Colon (tissue), 2 donors: Measurements from ENCODE around the gene CEP164.
"Not testable (repeated sequence)": the region's sequence is repeated elsewhere in the genome, so short reads cannot be mapped to it uniquely, and the experiment has no call there.

Experiments
- FAIRE-seq: peaks from 2 replicates; lab custom pipeline; 2012; peaks lifted over from hg19 to GRCh38; lab: Jason Lieb, UNC
- donor health status: control.
- donor health status: control.

CEP164 gene

DNA sequence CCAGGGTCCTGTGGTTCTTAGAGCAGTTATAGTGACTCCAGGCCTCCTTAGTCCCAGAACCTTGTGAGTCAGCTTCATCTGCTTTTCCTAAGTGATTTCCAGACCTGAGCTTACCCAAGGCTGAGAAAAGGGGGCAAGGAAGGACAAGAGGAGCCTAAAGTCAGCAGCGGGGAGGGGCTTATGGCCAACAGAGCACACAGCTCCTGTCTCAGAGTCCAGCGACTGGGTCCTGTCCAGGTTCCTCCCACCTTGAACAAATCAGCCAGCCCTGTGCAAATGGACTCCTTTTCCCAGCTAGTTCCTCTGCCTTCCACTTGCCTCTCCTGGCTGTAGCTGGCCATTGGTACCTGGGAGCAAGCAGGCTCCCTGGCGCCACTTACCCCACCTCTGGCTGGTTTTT lies 22.5 kb upstream of the CEP164 start:
- FAIRE-seq, result no peak

DNA sequence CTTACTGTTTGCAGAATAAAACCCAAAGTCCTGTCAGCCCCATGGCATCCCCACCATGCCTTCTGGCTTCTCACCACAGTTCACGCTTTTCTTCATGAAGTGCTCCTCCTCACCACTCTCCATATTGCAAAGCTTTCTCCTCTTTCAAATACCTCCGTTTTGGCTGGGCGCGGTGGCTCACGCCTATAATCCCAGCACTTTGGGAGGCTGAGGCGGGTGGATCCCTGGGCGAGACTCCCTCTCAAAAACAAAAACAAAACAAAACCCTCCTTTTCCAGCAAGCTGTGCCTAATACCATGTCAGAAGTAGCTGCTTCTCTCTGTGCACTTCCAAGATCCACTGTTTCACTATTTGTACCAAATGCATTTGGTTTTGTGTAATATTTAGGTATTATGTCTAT lies 18.3 kb upstream of the CEP164 start:
- no peak for FAIRE-seq

DNA sequence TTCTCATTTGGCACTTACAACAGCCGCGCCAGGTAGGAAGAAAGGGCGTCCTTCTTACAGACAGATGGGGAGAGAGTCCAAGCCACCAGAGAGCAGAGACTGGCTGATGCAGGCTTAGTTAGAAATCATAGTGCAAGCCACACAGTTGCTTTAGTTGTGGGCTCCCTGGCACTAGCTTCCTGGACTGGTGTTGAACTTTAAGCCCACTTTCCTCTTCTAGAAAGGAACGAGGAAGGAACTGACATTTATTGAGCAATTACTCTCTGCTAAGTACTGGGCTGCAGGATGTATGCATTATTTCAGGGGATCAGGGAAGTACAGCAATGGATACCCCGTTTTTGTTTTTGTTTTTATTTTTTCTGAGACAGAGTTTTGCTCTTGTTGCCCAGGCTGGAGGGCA lies 14.6 kb upstream of the CEP164 start:
- FAIRE-seq, result no peak

DNA sequence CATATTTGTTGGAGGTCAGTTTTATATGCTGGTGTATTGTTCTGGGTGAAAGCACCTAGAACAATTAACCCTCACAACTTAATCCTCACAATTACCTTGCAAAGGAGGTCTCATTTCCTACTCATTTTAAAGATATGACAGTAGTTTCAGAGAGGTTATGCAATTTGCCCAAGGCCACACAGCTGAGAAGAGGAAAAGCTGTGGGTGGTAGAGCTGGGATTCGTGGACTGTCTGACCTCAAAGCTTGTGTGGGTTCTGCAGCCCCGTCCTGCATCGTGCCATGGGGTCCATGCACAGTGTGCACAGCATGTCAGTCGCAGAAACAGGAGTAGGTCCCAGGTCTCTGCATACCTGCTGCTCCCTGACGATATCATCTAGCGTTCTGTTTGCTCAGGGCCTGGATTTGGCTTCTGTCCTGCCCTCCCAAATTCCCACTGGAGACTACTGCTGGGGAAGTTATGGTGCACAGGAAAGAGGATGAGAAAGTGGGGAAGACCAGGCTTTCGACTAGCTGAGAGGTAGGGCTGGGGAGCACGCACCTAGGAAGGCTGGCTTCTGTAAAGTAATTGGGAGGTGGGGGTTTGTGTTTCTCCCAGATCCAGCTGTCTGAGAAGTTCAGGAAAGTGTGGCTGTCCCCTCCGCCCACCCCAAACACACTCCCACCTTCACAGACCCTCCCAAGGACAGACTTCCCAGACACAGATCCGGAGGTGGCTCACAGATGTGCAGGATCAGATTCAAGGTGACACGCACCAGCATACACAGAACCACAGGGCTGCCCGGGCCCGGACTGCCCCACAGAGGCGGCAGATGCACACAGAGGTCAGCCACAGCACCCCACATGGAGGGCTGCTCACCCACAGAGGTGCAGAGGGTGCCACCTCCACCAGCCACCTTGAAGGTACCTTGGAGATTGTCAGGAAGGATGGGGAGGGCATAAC lies 13.6 kb upstream of the CEP164 start:
- no peak for FAIRE-seq

DNA sequence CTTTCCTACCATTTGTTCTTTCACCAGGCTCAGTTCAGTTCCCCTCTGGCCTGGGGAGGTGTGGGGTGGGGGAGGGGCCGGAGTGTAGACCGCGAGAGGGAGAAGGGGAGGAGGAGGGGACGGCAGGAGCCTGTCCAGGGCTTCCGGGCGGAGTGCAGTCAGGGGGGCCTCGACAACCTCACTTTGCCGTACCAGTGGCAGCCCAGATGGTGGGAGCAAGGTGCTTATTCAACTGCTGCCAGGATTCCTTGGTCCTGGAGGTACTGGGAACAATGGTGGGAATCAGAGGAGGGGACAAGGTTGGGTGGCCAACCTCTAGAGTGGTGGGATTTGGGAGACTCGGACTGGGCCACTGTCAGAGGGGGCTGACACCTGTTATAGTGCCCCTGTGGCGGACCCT lies 12.8 kb upstream of the CEP164 start:
- no peak for FAIRE-seq

DNA sequence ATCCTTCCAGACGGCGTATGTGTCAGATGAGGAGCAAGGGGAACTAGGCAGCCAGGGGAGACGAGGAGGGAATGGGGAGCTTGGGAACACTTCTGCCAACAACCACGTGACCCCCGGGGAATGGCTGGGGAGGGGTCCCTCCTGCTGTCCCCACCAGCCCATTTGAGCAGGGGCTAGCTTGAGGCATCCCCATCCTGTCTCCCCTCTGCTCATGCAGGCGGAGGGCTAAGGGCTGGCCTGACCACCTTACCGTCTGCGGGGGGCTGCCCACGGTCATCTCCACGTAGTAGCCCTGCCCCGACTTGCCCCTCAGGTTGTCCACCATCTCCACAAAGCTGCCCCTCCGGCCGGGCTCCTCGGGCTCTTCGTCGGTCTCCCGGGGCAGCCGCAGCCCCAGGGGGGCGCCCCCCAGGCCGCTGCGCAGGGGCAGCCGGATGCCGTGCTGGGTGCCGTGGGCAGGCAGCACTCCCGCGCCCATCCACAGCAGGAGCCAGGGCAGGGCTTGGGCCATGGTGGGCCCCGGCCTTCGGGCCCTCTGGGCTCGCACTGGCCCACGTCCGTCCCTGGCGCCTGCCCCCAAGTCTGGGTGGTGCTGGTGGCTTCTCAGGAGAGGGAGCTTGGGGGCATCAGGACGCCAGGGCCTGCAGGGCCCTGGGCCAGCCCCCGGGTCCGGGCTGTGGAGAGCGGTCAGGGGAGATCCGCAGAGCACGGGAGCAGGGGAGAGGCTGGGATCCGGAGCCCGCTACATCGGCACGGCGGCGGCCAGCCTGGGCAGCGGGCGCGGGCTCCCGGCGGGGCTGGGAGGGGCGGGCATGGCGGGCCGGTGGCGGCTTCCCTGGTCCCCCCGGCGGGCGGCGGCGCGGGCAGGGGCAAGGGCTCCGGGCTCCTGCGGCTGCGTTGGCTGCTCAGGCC lies 12.1 kb upstream of the CEP164 start:
- no peak for FAIRE-seq

DNA sequence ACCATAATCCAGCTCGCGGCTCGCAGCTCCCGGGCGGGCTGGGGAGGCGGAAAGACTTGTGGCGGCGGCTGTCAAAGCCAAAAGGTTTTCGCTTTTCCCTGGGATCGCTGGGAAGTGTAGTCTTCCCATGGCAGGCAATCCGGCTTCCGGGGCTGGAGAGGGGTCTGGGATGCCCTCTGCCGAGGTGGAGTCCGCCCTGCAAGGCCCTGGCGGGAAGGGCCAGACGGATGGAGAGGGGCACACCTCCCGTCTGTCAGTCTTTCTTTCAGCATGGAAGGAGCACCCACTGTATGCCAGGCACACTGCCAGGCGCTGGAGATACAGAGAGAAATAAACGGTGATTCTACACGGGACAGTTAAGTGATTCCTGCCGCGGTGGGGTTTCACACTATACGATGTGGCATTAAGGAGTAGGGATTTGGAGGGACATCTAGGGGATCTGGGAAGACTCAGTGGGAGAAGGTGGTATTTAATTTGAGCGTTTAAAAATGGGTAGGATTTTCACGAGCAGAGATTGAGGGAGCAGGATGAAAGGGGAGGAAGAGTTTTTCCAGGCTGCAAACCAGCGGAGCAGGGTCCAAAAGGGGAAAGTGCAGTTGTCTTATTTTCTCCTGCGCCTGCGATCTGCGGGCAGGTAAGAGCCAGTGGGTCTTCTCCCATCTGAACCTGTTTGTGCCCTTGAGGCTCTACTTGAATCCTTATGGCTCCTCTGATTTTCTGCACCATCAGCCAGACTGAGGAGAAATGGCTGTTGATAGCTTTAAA lies 11.3 kb upstream of the CEP164 start, which contains the start of gene BACE1:
Gene BACE1, minus strand, starts transcription at position 60 of the 765 bp plus-strand sequence. CDS start 461 bp downstream, outside the sequence.
- FAIRE-seq, result no peak

DNA sequence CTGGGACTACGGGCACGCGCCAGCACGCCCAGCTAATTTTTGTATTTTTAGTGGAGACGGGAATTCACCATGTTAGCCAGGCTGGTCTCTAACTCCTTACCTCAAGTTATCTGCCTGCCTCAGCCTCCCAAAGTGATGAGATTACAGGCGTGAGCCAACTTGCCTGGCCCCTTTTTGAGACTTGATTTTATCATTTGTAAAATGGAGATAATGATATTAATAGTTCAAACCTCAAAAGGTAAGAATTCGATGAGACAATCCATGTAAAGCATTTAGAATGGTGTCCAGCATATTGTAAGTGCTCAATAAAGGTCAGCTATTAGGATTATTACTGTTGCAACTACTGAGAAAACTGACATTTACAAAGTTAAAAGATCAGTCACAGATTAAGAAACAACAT lies 8.9 kb upstream of the CEP164 start:
- FAIRE-seq, result no peak

DNA sequence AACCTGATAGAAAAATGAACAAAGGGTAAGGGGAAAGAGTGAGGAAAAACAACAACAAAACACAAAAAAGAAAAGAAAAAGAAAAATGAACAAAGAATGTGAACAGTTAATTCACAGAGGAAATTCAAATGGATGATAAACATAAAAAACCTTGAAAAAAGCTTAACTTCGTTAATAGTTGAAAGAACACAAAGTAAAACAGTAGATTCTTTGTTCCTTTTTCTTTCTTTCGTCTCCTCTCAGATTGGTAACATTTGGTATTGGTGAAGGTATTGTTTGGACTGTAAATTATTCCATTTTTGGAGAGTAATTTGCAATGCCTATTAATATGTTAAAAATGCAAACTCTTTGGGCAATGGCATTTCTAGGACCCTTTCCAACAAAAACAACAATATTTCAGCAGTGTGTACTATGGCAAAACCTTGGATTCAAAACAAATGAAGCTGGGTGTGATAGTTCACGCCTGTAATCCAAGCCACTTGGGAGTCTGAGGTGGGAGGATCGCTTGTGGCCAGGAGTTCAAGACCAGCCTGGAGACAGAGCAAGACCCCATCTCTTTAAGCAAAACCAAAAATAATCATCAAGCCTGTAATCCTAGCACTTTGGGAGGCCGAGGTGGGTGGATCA lies 8.3 kb upstream of the CEP164 start:
- no peak for FAIRE-seq

DNA sequence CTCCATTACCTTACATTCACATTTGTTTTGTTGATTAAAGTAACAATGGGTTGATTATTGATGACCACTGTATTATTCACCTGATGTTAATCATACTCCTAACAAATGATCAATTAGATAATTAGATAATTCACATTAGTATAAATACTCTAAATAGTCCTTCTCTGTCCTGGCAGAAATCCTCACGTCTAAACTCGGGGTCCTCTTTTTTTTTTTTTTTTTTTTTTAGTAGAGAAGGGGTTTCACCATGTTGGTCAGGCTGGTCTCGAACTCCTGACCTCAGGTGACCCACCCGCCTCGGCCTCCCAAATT lies 443 bp upstream of the CEP164 start:
- not testable (repeated sequence) for FAIRE-seq

DNA sequence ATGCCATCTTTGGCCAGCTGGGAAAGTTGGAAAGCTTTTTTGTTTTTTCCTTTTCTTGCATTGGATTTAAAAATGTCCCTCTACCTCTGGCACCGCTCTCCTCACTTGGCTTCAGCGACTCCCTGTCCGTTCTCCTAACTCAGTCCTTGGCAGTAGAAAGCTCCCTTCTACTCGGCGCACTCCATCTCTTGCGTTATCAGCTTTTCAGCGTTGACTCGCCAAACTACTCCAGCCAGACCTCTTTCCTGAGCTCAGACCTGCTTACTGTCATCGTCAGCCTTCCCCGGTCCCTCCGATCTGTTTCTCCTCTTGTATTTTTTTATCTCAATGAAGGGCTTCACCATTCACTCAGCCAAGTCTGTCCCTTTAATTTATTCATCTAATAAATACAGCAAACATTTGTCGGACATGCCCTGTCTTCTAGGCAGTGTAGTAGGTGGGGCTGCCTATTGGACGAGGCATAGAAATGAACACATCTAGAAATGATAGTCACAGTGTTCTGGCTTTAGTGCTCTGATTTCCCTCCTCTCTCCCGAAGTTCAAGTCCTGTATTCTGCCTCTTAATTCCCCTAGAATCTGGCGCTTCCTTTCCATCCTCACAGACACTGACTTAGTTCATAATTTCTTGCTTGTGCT lies 839 bp downstream of the CEP164 start:
- no peak for FAIRE-seq

DNA sequence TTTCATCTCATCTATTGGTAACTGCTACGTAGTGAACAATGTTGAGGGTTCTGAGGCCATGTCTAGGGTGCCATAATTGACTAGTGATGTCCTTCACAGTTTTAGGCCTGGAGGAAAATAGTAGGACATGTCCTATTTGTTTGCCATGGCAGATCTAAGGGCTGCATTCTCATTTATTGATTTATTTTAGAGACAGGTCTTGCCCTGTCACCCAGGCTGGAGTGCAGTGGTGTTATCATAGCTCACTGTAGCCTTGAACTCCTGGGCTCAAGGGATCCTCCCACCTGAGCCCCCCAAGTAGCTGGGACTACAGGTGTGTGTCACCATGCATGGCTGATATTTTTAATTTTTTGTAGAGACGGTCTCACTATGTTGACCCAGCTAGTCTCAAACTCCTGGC lies 5.2 kb downstream of the CEP164 start:
- no peak for FAIRE-seq

DNA sequence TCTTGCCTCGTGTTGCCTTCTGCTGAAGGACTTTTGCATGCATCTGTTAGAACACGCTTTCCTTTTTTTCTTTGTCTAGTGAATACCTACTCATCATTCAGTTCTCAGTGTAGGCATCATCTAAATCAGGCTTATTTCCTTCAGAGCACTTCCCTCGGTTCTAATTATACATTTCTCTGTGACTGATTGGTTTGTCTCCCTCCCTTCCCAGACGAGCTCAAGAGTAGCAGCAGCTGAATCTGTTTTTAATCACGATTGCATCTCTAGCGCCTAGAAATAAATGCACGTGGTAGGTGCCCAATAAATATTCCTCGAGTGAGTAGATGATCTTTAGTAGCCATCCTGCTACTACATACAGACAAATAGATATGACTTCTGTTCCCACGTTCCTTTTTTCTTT lies 6.3 kb downstream of the CEP164 start:
- no peak for FAIRE-seq

DNA sequence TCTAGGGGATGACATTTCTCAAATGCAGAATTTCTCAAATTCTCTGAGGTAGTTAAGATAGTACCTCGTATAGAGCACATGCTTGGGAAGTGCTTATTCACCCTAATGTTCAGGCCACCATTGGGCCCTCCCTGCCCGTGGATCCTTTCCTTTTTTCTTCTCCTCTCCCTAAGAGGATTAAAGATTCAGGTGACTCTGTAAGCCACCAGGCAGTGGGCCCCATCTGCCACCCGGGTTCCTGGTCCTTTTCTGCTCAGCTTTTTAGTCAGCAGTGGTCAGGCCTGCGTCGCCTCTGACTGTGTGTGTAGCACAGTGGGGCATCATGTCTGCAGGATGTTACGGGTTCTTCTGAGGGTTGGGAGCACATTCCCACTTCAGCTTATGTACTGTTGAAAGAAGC lies 7.2 kb downstream of the CEP164 start:
- FAIRE-seq, result no peak

DNA sequence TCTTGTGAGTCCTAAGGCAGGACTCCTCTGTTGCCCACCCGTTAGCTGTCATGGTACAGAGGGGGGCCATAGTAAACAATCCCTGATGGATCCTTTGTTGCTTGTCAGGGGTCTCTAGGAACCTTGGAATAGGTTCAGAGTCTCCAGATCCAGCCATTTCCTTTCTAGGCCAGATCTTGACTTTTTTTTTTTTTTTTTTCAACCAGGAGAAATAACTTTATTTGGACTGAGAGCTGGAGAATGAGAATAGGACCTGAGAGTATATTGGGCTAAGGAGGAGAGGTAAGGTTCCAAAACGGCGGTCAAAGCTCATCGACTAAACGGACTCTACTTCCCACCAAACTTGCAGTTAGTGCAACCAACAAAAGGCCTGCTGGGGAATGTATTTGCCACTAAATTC lies 7.7 kb downstream of the CEP164 start:
- no peak for FAIRE-seq

DNA sequence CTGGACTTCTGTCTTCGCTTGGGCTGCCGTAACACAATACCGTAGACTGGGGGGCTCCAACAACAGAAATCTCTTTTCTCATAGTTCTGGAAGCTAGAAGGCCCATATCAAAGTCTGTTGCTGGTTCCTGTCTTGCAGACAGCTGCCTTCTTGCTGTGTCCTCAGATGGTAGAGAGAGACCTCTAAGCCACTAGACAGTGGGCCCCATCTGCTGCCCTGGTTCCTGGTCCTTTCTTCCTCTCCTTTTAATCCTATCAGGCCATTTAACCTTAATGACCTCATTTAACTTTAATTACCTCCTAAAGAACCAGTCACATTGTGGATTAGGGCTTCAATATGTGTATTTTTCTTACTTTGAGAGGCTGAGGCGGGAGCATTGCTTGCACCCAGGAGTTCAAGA lies 9.4 kb downstream of the CEP164 start:
- no peak for FAIRE-seq

DNA sequence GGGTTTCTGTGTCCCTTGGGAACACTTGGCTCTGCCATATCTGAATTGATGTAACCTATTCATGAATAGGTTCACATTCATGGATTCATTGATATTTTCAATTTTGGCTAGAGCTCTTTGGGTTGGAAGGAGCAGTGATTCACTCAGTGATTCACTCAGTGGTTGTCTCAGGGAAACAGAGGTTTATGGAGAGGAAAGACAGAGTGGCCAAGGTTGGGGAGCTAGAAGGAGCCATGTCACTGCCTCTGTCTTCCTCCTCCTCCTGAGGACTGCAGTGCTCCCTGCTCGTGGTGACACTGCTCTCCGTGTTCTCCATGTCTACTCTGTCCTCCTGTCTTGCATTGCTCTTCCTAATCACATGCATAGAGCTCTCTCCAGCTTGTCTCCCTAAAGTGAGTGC lies 17.4 kb downstream of the CEP164 start:
- no peak for FAIRE-seq

DNA sequence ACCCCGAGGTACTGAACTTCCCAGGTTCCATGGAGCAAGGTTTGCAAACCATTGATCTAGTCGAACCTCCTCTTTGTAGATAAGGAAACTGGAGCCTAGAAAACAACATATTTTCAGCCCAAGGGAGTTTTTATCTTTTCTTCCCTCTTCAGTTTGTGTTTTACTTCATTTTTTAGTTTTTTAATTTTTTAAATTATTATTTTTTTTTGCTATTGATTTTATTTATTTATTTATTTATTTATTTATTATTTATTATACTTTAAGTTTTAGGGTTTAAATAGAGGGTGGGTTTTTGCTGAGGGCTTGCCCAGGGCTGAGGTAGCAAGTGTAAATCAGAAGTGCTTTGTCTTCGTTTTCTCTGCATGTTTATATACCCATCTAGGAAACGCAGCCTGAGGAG lies 26.9 kb downstream of the CEP164 start:
- FAIRE-seq, result no peak

DNA sequence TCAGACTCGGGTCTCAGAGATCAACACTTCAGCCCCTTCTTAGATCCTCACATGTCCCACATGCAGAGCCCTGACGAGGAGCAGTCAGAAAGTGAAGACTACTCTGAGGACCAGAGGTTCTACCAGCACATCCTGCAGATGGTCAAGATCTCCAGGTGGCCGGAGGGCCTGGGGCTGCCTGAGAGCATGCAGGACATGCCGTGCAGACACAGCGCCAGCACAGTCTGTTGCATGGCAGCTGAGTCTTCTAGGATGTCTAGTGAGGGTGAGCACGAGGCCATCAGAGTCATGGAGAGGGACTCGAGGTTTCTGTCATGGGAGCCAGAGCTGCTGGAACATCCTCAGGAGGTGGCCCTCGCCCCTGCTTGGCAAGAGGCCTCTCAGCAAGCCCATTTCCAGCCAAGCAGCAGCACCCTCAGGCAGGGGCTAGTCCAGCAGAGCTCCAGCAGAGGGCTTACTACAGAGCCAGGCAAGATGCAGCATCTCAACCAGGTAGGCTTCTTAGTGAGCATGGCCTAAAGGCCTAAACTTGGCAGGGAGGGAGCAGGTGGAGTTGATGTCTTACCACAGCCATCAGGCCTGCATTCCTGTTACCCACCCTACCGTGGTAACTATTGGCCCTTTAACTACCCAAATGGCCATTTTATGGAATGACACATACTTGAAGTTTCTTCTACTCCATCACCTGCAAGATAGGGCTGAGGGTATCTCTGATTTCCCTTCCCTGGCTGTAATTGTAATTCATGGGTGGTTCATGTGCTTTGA lies 28.7 kb downstream of the CEP164 start:
- FAIRE-seq, result no peak

DNA sequence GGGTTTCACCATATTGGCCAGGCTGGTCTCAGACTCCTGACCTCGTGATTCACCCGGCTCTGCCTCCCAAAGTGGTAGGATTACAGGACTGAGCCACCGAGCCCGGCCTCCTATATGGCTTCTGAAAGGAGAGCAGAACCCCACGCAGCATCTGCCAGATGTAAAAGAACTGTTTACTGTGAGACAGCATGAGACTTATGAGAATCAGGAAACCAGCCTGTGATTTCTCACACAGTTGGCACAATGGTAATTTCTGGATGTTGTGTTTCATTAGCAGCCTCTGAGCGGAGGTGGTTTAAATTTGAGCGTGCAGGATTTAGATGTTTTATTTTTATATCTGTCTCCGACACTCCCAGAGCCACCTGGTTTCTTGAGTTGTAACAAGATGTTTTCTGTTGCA lies 33.8 kb downstream of the CEP164 start:
- FAIRE-seq, result no peak

DNA sequence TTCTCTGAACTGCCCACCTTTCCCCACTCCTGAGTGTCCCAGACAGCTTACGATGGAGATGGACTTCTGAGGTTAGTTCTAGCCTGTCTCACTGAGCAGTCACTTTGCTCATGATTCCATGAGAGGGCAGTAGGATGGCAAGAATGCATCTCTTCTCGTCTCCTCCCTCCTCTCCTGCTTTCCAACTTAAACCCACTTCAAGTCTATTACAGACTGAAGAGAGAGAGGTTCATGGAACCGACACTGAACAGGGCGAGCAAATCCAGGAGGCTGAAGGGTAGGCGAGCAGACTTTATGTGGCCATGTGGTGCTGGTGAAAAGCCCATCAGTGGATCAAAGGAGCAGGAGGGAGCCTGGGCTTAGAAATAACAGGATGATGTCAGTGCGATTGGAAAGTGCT lies 38.6 kb downstream of the CEP164 start:
- FAIRE-seq, result no peak
